T-helper 9 cell (primary cell): ENCODE data around the gene PSMC3IP.
A peak's percentile ranks its signal among the peaks of the same experiment; 100 is the strongest.
"Not testable (repeated sequence)": the region's sequence is repeated elsewhere in the genome, so short reads cannot be mapped to it uniquely, and the experiment has no call there.

ENCODE experiments used
- DNase-seq: peaks from one replicate; pipeline ENCODE4 v3.0.0-alpha.2; 2020
- total RNA-seq, 2 donors: gene quantifications; one replicate each; lab custom pipeline; 2026; lab: John Stamatoyannopoulos, UW

PSMC3IP gene, protein sequence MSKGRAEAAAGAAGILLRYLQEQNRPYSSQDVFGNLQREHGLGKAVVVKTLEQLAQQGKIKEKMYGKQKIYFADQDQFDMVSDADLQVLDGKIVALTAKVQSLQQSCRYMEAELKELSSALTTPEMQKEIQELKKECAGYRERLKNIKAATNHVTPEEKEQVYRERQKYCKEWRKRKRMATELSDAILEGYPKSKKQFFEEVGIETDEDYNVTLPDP
- total RNA-seq, result 2.4 to 3.4 reads per million in 2 donors

DNA sequence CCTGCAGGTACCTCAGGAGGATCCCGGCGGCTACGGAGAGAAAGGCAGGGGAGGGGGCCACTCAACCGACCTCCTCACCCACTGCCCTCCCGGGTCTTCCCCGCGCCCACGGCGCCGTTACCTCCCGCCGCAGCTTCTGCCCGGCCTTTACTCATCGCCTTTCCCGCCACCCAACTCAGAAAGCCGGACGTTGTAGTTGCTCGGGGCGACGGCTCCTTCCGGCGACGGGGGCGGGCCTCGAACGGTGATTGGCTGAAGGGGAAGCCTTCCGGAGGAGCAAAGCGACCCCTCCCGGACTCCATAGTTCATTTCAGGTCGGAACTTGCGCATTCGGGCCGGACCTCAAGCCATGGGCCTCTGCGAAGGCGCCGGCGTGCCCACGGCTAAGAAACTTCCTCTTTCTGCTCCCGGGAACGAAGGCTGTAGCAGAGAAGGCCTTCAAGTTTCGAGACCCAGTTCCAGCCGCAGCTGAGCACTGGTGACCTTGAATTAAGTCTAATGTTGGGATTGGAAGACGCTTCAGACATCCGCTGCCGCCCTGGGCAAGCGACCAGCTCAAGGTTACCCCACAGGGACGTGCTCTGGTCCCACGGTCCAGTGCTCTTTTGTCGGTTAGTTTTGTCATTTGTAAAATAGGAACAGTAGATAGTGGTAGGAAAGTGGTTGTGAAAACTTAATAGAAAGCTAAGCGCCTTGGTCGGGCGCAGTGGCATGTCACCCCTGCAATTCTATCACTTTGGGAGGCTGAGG is at the start of gene PSMC3IP:
PSMC3IP (minus strand) TSS at position 198 of the 750 bp plus-strand sequence; CDS start at position 155, 43 bp downstream.
- peak; percentile 88 for DNase-seq

- no peak for DNase-seq
Observed at GRCh38 chr17:42623732-42624596, 46.4 kb upstream of the PSMC3IP start.

- DNase-seq, result no peak
Observed at GRCh38 chr17:42623271-42623670, 45.7 kb upstream of the PSMC3IP start.

DNA sequence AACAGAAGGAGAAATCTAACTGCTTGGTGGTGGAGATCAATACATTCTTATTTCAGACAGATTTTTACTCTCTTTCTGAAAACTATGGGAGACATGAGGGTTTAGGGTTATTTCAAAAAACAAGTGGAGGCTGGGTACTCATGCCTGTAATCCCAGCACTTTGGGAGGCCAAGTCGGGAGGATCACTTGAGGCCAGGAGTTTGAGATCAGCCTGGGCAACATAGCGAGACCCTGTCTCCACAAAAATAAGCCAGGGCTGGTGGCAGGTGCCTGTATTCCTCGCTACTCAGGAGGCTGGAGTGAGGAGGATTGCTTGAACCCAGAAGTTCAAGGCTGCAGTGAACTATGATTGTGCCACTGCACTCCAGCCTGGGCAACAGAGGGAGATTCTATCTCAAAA is 44.5 kb upstream of the PSMC3IP start:
- not testable (repeated sequence) for DNase-seq

DNA sequence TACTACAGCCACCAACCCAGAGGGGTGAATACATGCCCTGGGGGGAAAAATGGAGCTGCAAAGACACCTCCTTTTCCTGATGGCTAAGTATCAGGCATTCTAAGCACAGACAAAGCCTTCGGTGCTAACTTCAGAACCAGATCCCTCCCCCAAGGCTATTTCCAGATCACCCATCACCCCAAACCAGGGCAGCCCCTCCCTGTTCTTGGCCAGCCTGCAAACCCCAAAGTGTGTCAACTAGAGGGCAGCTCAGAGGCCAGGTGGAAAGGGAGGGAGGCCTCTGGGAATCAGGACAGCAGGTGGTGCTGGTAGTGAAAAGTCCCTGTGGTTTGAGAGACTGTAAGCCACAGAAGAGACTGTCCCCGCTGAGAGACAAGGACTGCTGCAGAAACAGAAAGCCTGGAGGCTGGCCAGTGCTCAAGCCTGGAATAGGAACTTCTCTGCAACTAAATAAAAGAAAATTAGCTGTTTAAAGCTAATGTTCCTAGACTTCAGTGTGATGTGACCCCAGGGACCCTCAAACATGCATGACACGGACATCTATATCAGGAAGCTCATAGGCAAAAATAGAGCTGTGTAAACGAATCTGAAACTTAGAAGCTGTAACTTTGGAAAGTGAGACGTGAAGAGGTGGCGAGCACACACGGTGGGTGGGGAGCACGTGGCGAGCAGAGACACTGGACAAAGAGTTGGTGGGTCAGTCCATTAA is 41.1 kb upstream of the PSMC3IP start:
- no peak for DNase-seq

GRCh38 chr17:42617956-42618431 is 40.5 kb upstream of the PSMC3IP start:
- DNase-seq, result no peak

DNA sequence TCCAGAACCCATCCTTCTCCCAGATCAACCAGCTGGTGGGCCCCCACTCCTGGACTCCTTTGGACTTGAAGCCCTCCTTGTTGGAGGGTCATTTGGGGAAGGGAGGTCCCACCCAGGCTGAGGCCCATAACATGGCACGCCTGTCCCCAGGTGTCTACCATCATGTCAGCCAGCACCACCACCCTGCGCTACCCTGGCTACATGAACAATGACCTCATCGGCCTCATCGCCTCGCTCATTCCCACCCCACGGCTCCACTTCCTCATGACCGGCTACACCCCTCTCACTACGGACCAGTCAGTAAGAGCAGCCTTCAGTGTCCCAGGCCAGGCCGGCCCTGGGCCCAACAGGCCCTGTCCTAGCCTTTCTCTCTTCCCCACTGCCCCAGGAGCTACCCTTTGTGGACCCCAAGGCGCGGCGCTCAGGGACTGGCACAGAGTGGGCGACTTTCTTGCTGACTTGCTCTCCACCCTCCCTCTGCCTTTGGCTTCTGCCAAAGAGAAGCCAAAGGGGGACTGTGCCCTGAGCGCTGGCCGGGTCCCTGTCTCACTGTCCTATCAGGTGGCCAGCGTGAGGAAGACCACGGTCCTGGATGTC is 36.3 kb upstream of the PSMC3IP start:
- DNase-seq, result no peak

DNA sequence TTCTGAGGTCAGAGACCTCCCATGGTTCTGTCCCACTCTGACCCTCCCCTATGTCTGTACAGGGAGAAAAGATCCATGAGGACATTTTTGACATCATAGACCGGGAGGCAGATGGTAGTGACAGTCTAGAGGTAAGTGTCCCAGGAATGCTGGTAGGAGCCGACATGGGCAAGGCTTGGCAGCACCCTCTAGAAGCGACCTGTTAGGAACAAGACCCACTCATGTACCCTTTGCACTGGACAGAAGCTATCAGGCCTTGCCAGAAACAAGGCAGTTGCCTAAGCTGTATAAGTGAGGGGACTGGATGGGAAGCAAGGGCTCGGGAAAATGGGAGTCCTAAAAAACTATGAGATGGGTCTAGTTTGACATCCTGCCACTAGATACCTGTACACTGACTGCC is 34.5 kb upstream of the PSMC3IP start:
- DNase-seq, result no peak

DNA sequence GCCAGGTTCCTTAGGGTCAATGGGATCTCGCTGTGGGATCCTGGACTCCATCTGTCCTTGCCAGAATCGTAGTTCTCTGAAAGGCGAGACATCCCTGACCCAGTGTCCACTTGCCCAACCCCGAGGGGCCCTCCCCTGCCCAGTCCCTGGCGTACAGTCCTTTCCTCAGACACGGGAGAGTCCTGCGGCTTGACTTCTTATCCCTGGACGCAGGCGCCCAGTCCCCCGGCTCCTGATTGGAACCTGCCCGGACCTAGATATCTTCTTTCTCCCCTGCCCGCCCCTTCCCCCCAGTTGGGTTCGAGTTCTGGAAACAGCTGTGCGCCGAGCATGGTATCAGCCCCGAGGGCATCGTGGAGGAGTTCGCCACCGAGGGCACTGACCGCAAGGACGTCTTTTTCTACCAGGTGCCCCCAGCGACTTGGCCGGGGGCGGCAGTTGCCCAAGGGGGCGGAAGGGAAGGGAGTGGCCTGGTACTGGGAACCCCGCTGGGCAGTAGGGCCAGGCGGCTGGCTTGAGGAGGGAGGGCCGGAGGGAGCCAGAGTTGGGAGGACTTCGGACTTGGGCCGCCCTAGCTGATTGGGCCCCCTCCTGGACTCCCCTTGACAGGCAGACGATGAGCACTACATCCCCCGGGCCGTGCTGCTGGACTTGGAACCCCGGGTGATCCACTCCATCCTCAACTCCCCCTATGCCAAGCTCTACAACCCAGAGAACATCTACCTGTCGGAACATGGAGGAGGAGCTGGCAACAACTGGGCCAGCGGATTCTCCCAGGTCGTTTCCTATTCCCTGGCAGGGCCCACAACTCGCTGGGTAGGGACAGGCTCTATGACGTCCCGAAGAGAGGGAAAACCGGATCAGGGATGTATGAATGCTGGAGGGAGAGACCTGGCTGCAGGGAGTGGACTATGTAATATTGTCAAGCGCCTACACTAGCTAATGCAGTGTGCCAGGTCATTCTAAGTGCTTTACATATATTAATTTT is 32.6 kb upstream of the PSMC3IP start:
- not testable (repeated sequence) for DNase-seq

DNA sequence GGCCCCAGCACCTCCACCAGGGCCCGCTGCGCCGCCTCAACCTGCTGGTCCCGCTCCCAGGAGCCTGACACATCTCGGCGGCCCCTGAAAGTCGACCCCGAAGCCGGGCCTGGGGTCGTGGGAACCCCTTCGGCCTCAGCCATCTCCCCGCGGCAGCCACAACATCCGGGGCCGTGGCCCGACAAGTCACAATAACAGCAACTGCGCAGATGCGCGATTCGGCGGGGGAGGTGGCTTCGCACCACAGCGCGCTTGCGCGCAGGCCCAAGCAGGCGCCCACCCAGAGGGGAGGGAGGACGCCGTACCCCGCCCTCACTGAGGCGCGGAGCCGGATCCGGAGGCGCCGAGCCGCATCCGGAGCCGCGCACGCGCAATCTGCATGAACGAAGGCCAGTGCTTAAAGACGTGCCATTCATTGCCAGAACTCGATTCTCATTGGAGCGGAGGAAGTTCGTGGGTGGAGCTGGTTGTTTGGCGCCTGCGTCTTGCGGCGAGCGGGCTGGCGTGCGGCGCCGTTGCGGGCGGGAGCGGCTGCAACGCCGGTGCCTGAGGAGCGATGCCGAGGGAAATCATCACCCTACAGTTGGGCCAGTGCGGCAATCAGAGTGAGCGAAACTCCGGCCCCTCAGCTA is 31.8 kb upstream of the PSMC3IP start, which contains the start of the genes RETREG3 and TUBG1:
RETREG3 (minus strand) TSS at position 193 of the 632 bp plus-strand sequence; CDS start at position 143, 50 bp downstream.
TUBG1 (plus strand) TSS at position 502 of the 632 bp plus-strand sequence; CDS start at position 557, 55 bp downstream.
- peak; percentile 98 for DNase-seq

GRCh38 chr17:42608305-42609181 is 31.0 kb upstream of the PSMC3IP start:
- no peak for DNase-seq

GRCh38 chr17:42607769-42608168 is 30.2 kb upstream of the PSMC3IP start:
- no peak for DNase-seq

GRCh38 chr17:42603318-42603717 is 25.8 kb upstream of the PSMC3IP start:
- no peak for DNase-seq

GRCh38 chr17:42598905-42599304 is 21.4 kb upstream of the PSMC3IP start:
- no peak for DNase-seq

- DNase-seq, result no peak
Observed at GRCh38 chr17:42596386-42596785, 18.9 kb upstream of the PSMC3IP start.

- no peak for DNase-seq
Observed at GRCh38 chr17:42591411-42591810, 13.9 kb upstream of the PSMC3IP start.

GRCh38 chr17:42590886-42591285 is 13.4 kb upstream of the PSMC3IP start:
- no peak for DNase-seq

- DNase-seq, result no peak
Observed at GRCh38 chr17:42586514-42587230, 9.1 kb upstream of the PSMC3IP start.
